ENCODE data around the gene VWA1.

Gene VWA1

GRCh38 chr1:1390675-1391074 lies 44.8 kb upstream of the VWA1 start:
- TF ChIP-seq PATZ1 (CRISPR knock-in tag; IDR thresholded peaks at IDR 0.05; ENCODE audit: borderline replicate concordance), result no peak
- TF ChIP-seq ZFP30 (CRISPR knock-in tag; IDR thresholded peaks at IDR 0.05), result no peak
- TF ChIP-seq ZNF8 (CRISPR knock-in tag; IDR thresholded peaks at IDR 0.05), result no peak
- TF ChIP-seq CSDC2 (CRISPR knock-in tag; IDR thresholded peaks at IDR 0.05), result no peak
- TF ChIP-seq TCF4 (CRISPR knock-in tag; IDR thresholded peaks at IDR 0.05; ENCODE audit: borderline replicate concordance), result no peak
- no peak for TF ChIP-seq ARNTL (CRISPR knock-in tag; IDR thresholded peaks at IDR 0.05; ENCODE audit: borderline replicate concordance, low read depth)
- no peak for TF ChIP-seq TOX (CRISPR knock-in tag; IDR thresholded peaks at IDR 0.05; ENCODE audit: borderline replicate concordance)
- TF ChIP-seq ZNF70 (CRISPR knock-in tag; IDR thresholded peaks at IDR 0.05), result no peak
- no peak for TF ChIP-seq ZNF565 (CRISPR knock-in tag; conservative IDR thresholded peaks at IDR 0.05; ENCODE audit: low read depth)
- TF ChIP-seq RARB (CRISPR knock-in tag; IDR thresholded peaks at IDR 0.05), result no peak
- TF ChIP-seq ESRRG (CRISPR knock-in tag; IDR thresholded peaks at IDR 0.05), result no peak
- no peak for ATAC-seq

- TF ChIP-seq ZNF70 (CRISPR knock-in tag; IDR thresholded peaks at IDR 0.05), result no peak
- TF ChIP-seq TOX (CRISPR knock-in tag; IDR thresholded peaks at IDR 0.05; ENCODE audit: borderline replicate concordance), result no peak
- no peak for TF ChIP-seq BACH2 (CRISPR knock-in tag; IDR thresholded peaks at IDR 0.05; ENCODE audit: borderline replicate concordance)
- TF ChIP-seq ESRRG (CRISPR knock-in tag; IDR thresholded peaks at IDR 0.05), result no peak
- TF ChIP-seq TSHZ2 (CRISPR knock-in tag; IDR thresholded peaks at IDR 0.05), result no peak
- no peak for TF ChIP-seq OSR1 (CRISPR knock-in tag; IDR thresholded peaks at IDR 0.05)
- no peak for TF ChIP-seq PPARA (CRISPR knock-in tag; IDR thresholded peaks at IDR 0.05; ENCODE audit: borderline replicate concordance)
- no peak for TF ChIP-seq ZNF8 (CRISPR knock-in tag; IDR thresholded peaks at IDR 0.05)
- no peak for TF ChIP-seq GLIS3 (CRISPR knock-in tag; IDR thresholded peaks at IDR 0.05)
- no peak for TF ChIP-seq CSDC2 (CRISPR knock-in tag; IDR thresholded peaks at IDR 0.05)
- no peak for TF ChIP-seq CREB5 (CRISPR knock-in tag; IDR thresholded peaks at IDR 0.05; ENCODE audit: low read depth)
- TF ChIP-seq CSRNP3 (CRISPR knock-in tag; IDR thresholded peaks at IDR 0.05), result no peak
- no peak for TF ChIP-seq POU6F1 (CRISPR knock-in tag; IDR thresholded peaks at IDR 0.05; ENCODE audit: borderline replicate concordance, low read depth)
- no peak for TF ChIP-seq TCF4 (CRISPR knock-in tag; IDR thresholded peaks at IDR 0.05; ENCODE audit: borderline replicate concordance)
- no peak for TF ChIP-seq RARB (CRISPR knock-in tag; IDR thresholded peaks at IDR 0.05)
- ATAC-seq, result no peak
Measured at GRCh38 chr1:1391225-1391624, 44.3 kb upstream of the VWA1 start.

- no peak for ATAC-seq
- TF ChIP-seq ARNTL (CRISPR knock-in tag; IDR thresholded peaks at IDR 0.05; ENCODE audit: borderline replicate concordance, low read depth) (no peak), ZNF565 (CRISPR knock-in tag; conservative IDR thresholded peaks at IDR 0.05; ENCODE audit: low read depth) (no peak), POU6F1 (CRISPR knock-in tag; IDR thresholded peaks at IDR 0.05; ENCODE audit: borderline replicate concordance, low read depth) (no peak), ZNF8 (CRISPR knock-in tag; IDR thresholded peaks at IDR 0.05) (no peak), ISL1 (CRISPR knock-in tag; IDR thresholded peaks at IDR 0.05) (no peak), TOX (CRISPR knock-in tag; IDR thresholded peaks at IDR 0.05; ENCODE audit: borderline replicate concordance) (no peak), OSR1 (CRISPR knock-in tag; IDR thresholded peaks at IDR 0.05) (no peak), CREB5 (CRISPR knock-in tag; IDR thresholded peaks at IDR 0.05; ENCODE audit: low read depth) (no peak), PPARA (CRISPR knock-in tag; IDR thresholded peaks at IDR 0.05; ENCODE audit: borderline replicate concordance) (no peak), ZC3H10 (CRISPR knock-in tag; IDR thresholded peaks at IDR 0.05) (no peak), CSRNP3 (CRISPR knock-in tag; IDR thresholded peaks at IDR 0.05) (no peak), CSDC2 (CRISPR knock-in tag; IDR thresholded peaks at IDR 0.05) (no peak)
Measured at GRCh38 chr1:1393014-1393413, 42.5 kb upstream of the VWA1 start.
